Stimulated activated CD4-positive, alpha-beta T cell treated with anti-CD3 and anti-CD28 coated beads, Interleukin-2, amount 100 ng/mL, for 4 hours (primary cell): Measurements from ENCODE around the gene DHCR24.

Experiments
- DNase-seq: peaks from one replicate; pipeline ENCODE4 v3.0.0-alpha.2; 2020; ENCODE audit warnings: low read depth

The DHCR24 gene

DNA sequence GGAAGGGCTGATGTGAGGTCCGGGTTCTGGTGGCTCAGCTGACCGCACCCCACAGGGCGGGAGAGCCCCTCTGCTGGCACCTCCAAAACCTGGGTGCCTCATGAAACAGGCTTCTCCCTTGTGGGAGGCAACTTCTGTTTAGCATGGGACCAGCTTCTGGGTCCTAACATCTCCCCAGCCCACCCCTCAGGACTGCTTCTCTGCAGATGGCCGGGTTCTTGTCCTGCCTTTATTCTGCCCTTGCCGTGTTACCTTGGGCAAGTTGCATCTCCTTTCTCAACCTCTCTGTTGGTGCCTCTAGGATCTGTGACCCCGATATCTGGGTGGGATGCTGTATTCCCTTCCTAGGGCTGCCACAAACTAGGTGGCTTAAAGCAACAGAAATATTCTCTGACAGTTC is 70.9 kb downstream of the DHCR24 start:
- no peak for DNase-seq

DNA sequence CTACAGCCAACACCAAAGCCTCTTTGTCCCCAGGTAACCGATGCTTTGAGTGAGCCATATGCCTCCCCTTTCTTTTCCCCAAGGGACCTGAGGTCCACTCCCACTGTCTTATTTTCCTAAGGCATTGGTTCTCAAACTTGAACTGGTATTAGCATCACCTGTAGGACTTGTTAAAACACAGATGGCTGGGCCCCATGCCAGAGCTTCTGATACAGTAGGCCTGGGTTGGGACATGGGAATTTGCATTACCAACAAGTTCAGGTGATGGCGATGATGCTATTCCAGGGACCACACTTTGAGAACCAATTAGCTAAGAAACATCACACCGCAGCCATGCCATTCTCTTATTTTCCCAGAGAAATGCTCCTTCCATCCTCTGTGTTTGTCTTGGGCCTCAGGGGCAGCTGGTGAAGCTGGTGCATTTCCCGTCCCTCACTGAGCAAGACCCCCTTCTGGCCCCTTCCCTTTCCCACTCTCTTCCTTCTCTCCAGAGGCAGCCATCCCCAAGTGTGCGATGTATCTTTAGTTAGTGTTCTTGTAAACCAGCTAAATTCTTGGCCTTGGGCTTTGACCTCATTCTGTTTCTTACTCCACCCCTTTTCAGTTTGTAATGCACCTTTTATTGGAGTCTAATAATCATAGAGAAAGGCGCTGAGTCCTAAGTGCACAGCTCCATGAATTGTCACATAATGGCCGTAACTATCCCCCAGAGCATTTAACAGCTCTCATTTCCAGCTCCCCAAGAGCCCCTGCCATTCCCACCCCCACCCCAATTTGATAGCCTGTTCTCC is 71.7 kb downstream of the DHCR24 start:
- no peak for DNase-seq

DNA sequence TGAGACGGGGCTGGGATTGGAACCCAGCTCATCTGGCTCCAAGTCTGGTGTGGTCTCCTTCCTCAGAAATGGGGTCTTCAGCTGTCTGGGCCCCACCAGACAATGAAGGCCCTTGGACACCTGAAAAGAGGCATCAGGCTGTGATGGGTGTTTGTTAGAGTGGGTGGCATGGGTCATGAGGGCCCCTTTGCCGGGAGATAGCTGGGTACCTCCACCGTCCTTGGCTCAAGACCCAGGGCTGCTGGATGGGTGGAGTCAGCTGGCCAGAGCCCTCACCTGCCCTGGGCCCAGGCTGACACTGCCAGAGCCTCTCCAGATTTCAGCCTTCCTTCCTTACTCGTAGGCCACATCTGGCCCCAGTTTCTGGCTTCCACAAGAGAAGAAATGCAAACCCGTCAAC is 72.4 kb downstream of the DHCR24 start:
- no peak for DNase-seq

DNA sequence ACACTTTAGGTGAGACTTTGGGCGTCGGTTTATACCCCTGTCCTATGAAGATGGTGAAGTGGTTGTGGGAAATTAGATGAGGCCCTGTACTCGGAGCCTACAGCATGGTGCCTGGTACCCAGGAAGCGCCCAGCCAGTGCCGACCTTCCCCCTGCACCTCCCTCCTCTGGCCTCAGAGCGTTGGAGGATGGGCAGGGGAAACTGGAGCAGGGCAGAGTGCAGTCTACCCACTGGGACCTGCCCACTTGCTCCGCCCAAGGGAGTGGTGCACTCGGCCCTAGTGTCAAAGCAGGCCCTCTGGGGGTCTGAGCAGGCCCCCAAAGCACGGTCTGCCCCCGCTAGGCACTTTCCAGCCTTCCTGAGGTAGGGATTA is 72.9 kb downstream of the DHCR24 start:
- DNase-seq = no peak

DNA sequence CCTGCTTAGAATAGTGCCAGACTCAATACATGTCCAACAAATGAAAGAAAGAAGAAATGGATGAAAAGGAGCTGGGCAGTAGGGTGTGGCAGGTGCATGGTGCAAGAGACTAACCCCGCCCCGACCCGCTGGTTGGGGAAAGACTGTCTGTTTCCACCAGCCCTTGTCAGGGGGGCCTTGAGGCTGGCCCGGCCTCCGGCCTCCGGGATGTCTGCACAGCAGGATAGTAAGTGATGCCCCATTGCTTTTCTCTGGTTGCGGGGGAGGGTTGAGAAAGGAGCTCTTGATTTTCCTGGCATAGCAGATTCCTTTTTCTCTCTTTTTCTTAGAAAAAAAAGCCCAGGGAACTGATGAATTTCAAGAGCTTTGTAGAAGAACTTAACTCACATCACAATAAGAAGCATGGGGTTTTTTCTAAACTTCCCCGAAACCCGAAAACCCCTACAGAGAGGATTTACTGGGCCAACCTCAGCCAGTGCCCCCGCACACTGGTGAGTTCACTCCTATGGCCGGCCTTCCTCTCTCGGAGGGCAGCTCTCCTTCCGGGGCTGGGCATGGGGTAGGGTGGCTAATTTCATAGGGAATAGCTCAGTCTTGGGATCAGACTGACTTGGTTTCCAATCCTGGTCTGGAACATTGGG is 73.4 kb downstream of the DHCR24 start:
- DNase-seq = no peak

DNA sequence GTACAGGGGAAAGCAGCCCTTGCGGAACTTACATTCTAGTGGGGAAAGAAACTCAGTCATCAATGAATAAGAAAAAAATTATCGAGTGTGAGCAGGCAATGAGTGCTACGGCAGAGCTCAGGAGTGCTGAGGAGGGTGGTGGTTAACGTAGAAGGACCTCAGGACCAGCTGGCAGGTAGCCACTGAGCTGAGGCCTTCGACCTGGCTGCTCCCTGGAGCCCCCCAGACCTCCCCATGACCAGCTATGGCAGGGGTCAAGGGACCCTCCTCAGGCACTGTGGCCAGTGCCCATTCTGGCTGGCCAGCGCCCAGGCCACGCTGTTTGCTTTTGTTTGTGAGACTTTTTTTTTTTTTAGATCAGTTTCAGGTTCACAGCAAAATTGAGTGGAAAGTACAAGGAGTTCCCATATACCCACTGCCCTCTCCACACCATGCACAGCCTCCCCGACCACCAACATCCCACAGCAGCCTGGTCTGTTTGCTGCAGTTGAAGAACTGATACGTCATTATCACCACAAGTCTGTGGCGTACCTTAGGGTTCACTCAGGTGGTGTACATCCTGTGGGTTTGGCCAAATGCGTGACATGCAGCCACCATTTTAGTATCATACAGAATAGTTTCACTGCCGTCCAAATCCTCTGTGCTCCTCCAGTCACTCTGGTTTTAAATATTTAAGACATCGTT is 74.1 kb downstream of the DHCR24 start:
- no peak for DNase-seq

DNA sequence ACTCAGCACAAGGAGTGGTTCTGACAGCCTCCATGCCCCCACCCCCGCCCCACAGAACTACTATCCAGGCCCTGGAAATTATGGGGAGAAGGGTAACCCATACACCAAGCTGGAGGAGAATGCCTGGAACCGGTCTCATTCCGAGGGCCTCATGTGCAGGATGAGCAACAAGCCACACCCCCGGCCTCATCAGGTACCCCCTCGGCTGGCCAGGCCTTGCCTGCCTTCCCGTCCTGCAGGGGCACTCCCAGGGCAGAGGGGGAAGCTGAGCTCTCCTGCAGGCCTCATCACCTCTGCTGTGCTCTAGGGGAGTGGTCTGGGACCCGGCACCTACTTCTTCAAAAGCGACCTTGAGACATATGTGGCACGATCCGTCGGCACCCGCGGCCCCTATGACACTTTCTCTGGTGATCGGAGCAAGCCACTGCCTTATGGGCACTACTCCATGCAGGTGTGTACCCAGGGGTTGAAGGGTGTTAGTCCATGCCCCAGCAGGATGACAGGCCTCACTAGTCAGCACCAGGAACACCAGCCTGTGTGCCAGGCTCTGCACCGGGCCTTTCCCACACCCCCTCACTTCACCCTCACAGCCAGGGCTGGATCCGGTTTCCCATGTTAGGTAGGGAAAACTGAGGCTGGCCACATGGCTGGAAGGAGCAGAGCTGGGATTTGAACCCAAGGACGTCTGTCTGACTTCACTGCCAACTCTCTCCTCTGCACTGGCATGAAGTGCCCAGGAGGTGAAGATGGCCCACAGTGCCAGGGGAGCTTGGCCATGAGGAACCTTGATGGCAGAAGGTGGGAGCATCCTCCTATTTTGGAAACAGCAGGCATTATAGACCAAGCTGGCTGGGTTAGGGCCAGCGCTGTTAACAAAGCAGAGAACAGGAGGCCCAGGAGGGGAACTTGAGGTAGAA is 75.0 kb downstream of the DHCR24 start:
- DNase-seq = no peak

DNA sequence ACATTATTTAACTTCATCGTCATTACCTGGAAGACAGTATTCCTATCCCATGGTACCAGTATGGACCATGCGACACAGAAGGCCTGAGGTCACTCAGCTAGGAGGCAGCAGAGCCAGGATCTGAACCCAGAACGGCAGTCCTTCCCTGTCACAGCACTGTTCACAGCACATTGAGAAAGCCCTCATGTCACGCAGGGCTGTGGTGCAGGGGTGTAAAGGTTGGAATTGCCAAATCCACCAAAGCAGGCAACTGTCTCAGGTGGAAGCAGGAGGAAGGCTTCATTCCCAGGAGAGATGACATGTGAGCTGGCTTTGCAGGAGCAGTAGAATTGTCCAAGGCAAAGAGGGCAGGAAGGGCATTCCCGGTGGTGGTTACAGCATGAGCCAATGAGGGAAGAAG is 75.9 kb downstream of the DHCR24 start:
- no peak for DNase-seq

DNA sequence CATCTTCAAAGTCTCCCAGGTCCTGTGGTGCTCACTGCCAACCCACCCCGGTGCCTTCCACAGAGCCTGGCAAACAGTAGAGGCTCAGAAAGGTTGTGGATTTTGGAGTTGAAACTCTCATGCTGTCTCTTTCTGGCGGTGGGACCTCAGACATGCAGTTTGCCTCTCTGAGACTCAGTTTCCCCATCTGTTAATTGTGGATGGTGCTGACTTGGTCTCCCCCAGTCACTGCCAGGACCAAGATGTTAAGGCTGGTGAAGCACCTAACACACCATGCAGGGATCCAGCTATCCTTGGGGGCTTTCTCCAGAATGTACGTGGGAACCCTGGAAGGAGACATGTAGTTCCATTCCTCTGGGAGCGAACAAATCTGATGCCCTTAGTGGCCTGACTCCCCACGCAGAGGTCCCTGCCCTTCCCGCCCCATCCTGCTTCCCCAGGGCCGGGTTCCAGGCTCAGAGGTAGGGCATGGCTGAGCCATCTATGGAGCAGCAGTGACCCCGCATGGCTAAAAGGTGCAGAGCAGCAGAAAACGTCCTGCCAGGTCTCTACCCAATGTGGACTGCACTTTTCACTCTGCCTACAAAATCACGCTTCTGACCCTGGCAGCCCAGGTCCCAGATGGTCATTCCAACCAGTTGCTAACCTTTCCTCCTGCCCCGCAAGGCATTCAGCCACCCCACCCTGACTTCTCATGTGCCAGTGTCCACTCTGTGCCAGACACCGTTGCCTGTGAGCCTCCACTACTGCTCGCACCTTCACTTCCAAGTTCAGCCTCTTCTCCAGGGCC is 76.6 kb downstream of the DHCR24 start:
- peak; percentile 49 for DNase-seq

DNA sequence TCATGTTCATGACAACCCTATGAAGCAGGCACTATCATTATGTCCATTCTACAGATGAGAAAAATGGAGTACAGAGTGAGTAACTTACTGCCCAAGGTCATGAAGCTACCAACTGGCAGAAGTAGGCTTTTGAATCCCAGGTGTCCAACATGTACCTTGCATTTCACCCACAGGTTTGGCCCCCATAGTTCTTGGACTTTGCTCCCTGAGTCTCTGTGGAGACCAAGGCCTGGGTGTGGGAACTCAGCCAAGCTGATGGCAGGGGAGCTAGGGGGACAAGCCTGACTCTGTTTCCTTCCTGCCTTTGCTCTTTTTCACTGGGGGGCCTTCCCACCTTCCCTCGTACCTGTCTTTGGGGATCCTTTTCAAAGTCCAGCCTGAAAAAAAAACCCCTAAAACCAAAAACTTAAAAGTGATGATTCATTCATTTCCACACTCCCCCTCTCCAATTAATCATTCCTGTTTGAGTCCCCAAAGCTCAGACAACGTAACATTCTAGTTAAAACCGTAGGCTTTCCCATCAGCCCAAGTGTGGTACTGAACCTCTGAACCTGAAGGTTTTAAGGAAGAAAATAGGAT is 77.4 kb downstream of the DHCR24 start:
- no peak for DNase-seq

DNA sequence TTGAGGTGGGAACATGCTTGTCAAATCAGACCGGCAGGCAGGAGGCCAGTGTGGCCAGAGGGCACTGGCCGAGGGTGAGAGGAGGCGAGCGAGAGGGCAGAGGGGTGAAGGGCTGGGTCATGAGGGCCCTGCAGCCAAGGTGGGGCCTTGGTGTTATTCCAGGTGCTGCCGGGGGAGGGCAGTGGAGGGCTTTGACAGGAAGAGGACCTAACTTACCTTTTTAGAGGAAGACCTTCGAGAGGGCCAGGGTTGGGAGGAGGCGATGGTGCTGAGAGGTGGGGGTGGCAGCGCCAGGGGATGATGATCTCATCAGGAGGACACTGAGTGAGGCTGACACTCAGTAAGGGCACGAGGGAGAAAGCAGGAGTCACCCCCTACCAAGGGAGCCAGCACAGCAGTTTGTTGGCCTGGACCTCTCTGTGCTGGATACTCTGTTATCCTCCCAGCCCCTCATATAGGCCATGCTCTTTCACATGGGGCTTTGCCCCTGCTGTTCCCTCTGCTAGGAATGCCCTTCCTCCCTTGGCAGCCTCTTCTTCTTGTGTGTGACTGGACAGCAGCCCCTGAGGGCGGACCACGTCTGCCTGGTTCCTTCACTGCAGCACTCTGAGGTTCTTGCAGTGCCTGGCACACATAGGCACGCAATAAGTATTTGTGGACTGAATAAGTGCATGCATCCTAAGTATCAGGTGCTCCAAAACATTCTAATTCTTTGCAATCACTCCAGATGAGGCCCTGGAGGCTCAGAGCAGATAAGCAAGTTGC is 78.4 kb downstream of the DHCR24 start:
- DNase-seq = no peak

DNA sequence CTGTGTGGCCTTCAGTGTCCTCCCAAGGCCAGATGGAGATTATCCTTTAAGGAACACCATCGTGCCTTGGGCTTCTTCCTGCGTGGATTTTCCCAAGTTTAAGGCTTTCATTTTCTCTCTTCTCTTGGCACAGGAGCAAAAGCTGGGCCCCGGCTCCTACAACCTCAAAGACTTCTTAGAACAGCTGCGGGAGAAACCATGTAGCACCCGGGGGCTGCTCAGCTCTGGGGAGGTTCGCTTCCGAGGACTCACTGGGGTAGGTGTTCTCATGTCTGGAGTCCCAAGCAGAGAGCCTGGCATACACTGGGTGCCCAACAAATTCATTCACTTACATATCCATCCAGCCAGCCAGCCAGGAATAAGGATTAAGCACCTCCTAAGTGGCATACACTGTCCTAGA is 79.2 kb downstream of the DHCR24 start:
- no peak for DNase-seq

DNA sequence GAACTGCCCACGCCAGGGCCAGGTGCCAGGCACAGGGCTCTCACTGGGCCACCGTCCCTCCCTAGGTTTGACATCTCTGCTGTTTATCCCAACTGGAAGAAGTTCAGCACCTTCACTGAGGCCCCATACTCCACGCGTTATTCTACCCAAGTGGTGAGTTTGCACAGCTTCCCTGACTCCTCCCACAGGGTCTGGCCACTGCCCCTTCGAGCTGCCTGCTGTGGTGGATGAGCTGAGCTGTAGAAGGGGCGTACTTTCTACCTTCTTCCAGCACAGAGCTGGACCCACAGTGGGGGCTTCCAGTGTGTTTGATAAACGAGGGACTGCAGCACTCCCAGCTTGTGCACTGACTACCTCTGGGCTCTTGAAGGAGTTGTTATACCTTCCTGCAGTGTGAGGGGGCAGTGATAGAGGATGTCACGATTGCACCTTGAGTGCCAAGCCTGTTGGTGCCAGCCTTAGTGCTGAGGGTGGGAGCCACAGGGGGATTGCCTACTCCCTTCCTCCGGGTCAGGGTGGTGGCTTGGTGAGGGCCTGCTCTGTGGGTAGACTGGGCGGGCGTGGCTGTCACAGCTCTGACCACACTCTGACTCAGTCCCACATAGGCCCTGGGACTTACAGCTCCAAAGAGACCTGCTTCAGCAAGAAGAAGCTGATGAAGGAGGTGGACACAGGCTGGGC is 79.9 kb downstream of the DHCR24 start:
- no peak for DNase-seq

DNA sequence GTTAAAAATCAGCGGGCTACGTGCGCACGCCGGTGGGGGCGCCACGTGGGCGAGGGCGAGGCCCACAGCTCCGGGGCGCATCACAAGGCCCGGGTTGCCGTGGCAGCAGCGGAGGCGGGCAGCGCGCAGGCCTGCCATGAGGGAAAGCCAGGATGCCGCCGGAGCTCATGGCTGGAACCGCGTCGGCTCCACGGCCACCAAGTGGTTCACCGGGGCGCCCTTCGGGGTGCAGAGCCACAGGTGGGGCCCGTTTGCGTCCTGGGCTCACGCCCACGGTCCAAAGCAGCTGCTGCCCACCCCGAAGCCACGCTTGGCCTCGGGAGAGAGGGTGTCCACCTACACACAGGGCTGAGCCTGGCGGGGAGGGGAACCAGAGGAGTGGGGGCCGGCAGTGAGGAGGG is 81.0 kb downstream of the DHCR24 start:
- no peak for DNase-seq

DNA sequence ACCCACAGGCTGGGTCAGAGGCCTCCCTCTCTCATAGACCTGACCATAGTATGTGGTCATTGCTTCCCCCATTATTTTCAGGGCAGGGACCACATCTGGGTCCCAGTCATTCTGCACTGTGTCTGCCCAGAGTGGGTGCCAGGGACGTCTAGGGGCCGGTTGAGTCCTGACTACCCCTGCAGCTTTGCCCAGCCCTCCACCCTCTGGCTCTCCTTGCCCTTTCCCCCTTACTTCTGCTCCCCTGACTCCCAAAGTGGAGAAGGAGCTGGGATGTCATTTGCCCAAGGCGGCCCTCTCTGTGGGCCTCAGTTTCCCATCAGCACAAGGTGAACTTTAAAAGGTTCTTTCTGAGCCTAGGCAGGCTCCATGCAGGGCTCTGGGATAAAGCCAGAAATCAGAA is 81.5 kb downstream of the DHCR24 start:
- no peak for DNase-seq

DNA sequence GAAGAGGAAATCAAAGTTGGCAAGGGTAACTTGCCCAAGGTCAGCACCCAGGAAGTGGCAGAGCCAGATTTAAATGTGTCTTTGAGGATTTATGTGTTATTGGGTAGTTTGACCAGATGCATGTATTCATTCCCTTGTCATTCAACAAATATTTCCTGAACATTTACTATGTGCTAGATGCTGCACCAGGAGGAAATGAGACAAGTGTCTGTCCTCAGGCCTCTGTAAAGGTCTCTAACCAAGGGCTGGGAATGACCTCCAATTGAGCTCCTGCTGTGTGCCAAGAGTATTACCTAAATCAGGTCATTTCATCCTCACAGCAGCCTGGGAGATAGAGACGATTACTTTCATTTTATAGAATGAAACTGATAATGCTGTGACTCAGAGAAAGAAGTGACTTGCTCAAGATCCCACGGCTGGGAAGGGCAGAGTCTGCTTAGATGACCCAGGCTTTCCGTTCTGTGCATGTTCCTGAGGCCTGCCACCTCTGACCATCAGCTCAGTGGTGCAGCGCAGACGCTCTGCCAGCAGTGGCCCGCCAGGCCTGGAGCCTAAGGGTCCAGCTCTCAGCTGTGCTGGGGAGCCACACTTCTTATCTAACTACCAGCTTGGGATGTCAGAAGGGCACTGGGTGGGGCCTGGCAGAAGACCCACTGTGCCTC is 82.4 kb downstream of the DHCR24 start:
- DNase-seq = no peak

DNA sequence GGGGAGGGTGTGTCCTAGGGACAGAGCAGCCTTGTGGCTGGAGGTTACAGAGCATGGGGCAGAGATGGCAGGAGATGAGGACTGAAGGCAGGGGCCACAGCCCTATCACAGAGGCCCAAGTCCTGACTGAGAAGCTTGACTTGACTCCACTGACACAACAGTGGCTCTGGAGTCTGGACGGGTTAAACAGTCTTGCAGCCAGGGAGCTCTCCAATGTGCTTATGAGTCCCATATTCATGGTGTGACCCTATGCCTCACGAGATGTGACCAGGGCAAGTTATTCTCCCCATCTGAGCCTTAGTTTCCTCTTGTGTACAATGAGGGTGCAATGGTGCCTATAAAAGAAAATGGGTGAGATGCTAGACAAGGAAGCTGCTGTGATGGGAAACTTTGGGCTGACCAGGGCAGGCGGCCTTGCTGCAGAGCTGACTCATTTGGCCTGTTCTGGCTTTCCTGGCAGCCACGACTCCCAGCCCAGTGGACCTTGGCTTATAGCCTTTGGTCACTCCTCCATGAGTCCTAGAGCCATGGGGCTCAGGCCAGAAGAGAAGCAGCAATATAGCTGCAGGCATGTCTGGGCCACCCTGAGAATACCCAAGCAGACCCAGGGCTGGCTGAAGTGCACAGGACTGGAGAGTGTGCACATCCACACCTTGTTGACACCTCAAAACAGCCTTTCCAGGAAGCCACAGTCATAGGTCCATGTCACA is 83.1 kb downstream of the DHCR24 start:
- DNase-seq = no peak
